ENCODE data around the gene SLMAP. TPM values are rescaled to one million over a fixed set of nuclear protein-coding genes. Genes with fewer than 3 reads are reported as not detected.

The SLMAP gene
- total and polyA plus RNA-seq, 2 donors from 2014 or later: 22.0 to 86.1 TPM

DNA sequence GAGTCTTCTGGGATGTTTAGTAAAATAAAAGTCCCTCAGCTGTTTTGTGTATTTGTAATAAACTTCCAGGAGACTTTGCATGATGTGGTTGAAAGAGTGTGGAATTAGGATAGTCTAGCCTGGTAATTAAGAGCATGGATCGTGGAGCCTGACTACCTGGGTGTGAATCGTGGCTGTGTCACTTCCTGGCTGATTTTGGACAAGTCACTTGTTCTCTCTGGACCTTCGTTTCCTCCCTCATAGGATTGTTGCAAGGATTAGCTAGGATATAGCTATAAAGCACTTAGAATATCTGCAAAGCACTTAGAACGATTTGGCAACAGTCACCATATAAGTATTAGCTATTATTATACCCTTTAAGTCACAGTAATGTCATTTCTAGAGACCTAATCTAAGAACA lies 40.2 kb downstream of the SLMAP start:
- TF ChIP-seq, protein P1, sequence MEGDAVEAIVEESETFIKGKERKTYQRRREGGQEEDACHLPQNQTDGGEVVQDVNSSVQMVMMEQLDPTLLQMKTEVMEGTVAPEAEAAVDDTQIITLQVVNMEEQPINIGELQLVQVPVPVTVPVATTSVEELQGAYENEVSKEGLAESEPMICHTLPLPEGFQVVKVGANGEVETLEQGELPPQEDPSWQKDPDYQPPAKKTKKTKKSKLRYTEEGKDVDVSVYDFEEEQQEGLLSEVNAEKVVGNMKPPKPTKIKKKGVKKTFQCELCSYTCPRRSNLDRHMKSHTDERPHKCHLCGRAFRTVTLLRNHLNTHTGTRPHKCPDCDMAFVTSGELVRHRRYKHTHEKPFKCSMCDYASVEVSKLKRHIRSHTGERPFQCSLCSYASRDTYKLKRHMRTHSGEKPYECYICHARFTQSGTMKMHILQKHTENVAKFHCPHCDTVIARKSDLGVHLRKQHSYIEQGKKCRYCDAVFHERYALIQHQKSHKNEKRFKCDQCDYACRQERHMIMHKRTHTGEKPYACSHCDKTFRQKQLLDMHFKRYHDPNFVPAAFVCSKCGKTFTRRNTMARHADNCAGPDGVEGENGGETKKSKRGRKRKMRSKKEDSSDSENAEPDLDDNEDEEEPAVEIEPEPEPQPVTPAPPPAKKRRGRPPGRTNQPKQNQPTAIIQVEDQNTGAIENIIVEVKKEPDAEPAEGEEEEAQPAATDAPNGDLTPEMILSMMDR (IDR thresholded peaks at IDR 0.05; ENCODE audit: borderline replicate concordance, extremely low read depth, insufficient read depth): no peak
- Histone ChIP-seq H3K4me1 (ENCODE audit: control insufficient read depth in 2 of 3, insufficient read depth in 2 of 3, low read depth in 1 of 3, low read length in 3 of 3) (no peaks in the 10 kb centered on the region), H3K27me3 (ENCODE audit: control insufficient read depth, insufficient read depth, low read length) (no peaks in the 10 kb centered on the region), H3K9ac (ENCODE audit: low read length in 3 of 3) (no peak overlapping the region), H3K4me3 (ENCODE audit: low read length in 3 of 3) (no peak overlapping the region), H3K36me3 (ENCODE audit: control insufficient read depth in 2 of 3, insufficient read depth in 3 of 3, low read length in 3 of 3) (no peaks in the 10 kb centered on the region), H3K27ac (ENCODE audit: low read depth in 2 of 2, low read length in 2 of 2) (no peak overlapping the region), H3K9me3 (ENCODE audit: control insufficient read depth in 2 of 3, insufficient read depth in 1 of 3, low read length in 3 of 3) (no peaks in the 10 kb centered on the region)
- DNase-seq (no peak), FAIRE-seq (no peak)
- intact Hi-C loops (cut with DNase I): no loop called here

- Histone ChIP-seq H3K4me1 (ENCODE audit: control insufficient read depth in 2 of 3, insufficient read depth in 2 of 3, low read depth in 1 of 3, low read length in 3 of 3) (peaks cover 0 to 7% (median under 1%) of the 10 kb centered on the region in 3 donors), H3K36me3 (ENCODE audit: control insufficient read depth in 2 of 3, insufficient read depth in 3 of 3, low read length in 3 of 3) (no peaks in the 10 kb centered on the region), H3K9ac (ENCODE audit: low read length in 3 of 3) (no peak overlapping the region), H3K9me3 (ENCODE audit: control insufficient read depth in 2 of 3, insufficient read depth in 1 of 3, low read length in 3 of 3) (no peaks in the 10 kb centered on the region), H3K27ac (ENCODE audit: low read depth in 2 of 2, low read length in 2 of 2) (no peak overlapping the region), H3K27me3 (ENCODE audit: control insufficient read depth, insufficient read depth, low read length) (no peaks in the 10 kb centered on the region), H3K4me3 (ENCODE audit: low read length in 3 of 3) (no peak overlapping the region)
- intact Hi-C loops (cut with DNase I): no loop called here
- FAIRE-seq (no peak), DNase-seq (no peak)
- TF ChIP-seq, protein P1 (IDR thresholded peaks at IDR 0.05; ENCODE audit: borderline replicate concordance, extremely low read depth, insufficient read depth): no peak
These were observed 41.8 kb downstream of the SLMAP start for GRCh38 chr3:57797701-57798487.

- Histone ChIP-seq H3K4me3 (ENCODE audit: low read length in 3 of 3) (peak overlapping the region in 1 of 3 donors; percentile 25), H3K27ac (ENCODE audit: low read depth in 2 of 2, low read length in 2 of 2) (peak overlapping the region in 1 of 2 donors; percentile 38), H3K36me3 (ENCODE audit: control insufficient read depth in 2 of 3, insufficient read depth in 3 of 3, low read length in 3 of 3) (no peaks in the 10 kb centered on the region), H3K27me3 (ENCODE audit: control insufficient read depth, insufficient read depth, low read length) (no peaks in the 10 kb centered on the region), H3K9me3 (ENCODE audit: control insufficient read depth in 2 of 3, insufficient read depth in 1 of 3, low read length in 3 of 3) (no peaks in the 10 kb centered on the region), H3K9ac (ENCODE audit: low read length in 3 of 3) (no peak overlapping the region), H3K4me1 (ENCODE audit: control insufficient read depth in 2 of 3, insufficient read depth in 2 of 3, low read depth in 1 of 3, low read length in 3 of 3) (peaks cover 2 to 7% (median 2%) of the 10 kb centered on the region in 3 donors)
- TF ChIP-seq, protein P1 (IDR thresholded peaks at IDR 0.05; ENCODE audit: borderline replicate concordance, extremely low read depth, insufficient read depth): no peak
- DNase-seq: peak in 2 of 5 donors; percentile 32 to 64
- peak; percentile 96 for FAIRE-seq
- intact Hi-C loops (cut with DNase I): no loop called here
These were observed 47.6 kb downstream of the SLMAP start for GRCh38 chr3:57803647-57804081.

Data from kidney (tissue), 14 donors.